OCI-LY7 (cell line): ENCODE data around the gene PSMG4. TPM values are rescaled to one million over a fixed set of nuclear protein-coding genes. Genes with fewer than 3 reads are reported as not detected.

Source experiments
- Bru-seq: library from RNA; stranded (reverse); fragments of 400-500 nt; gene quantifications from one replicate; lab custom pipeline; 2021; lab: Mats Ljungman, UMichigan
- BruChase-seq, 2 experiments: library from RNA; stranded (reverse); fragments of 400-500 nt; gene quantifications; one replicate each; lab custom pipeline; 2021; lab: Mats Ljungman, UMichigan
- BruUV-seq: library from RNA; stranded (reverse); fragments of 400-500 nt; replicated peaks from 2 replicates; lab custom pipeline; 2021; lab: Mats Ljungman, UMichigan
- CTCF ChIA-PET: fragments of 300-600 bp; sonication (Branson Sonifier 250); formaldehyde crosslinking; loops from one replicate; lab custom pipeline; 2022; ENCODE audit warnings: antibody characterized with exemption; ENCODE audit not compliant: unreplicated experiment; lab: Charles Lee
- POLR2A ChIA-PET: fragments of 300-600 bp; sonication (Branson Sonifier 250); formaldehyde crosslinking; loops from one replicate; lab custom pipeline; 2022; ENCODE audit warnings: antibody characterized with exemption; lab: Charles Lee
- DNase-seq: peaks from one replicate; pipeline ENCODE4 v3.0.0-alpha.2; 2015; ENCODE audit warnings: low spot score
- H2AFZ ChIP-seq: fragments of 200-600 bp; sonication (generic), shearing (Covaris generic); 2 replicates; pipeline ENCODE4 v1.6.1; 2014; ENCODE audit warnings: mild to moderate bottlenecking, antibody characterized with exemption, low read length, moderate library complexity
- H3K27ac ChIP-seq: fragments of 200-600 bp; sonication (generic); 2 replicates; pipeline ENCODE4 v1.5.1; 2014; ENCODE audit warnings: mixed run types, low read depth, mild to moderate bottlenecking, moderate library complexity, low read length, inconsistent platforms; ENCODE audit not compliant: poor library complexity, severe bottlenecking
- H3K36me3 ChIP-seq: fragments of 200-600 bp; sonication (generic); 2 replicates; pipeline ENCODE4 v1.6.1; 2014; ENCODE audit warnings: mild to moderate bottlenecking, antibody characterized with exemption, low read length, moderate library complexity, mixed read lengths; ENCODE audit not compliant: insufficient read depth
- H3K4me1 ChIP-seq: fragments of 200-600 bp; sonication (generic); 2 replicates; pipeline ENCODE4 v1.5.1; 2014; ENCODE audit warnings: mild to moderate bottlenecking, low read length; ENCODE audit not compliant: insufficient read depth, poor library complexity, severe bottlenecking
- H3K4me2 ChIP-seq: fragments of 200-600 bp; sonication (generic); 2 replicates; pipeline ENCODE4 v1.6.1; 2014; ENCODE audit warnings: mild to moderate bottlenecking, low read length
- H3K4me3 ChIP-seq: fragments of 200-600 bp; sonication (generic); 2 replicates; pipeline ENCODE4 v1.5.1; 2014; ENCODE audit warnings: mild to moderate bottlenecking, low read depth, low read length; ENCODE audit not compliant: poor library complexity, severe bottlenecking
- H3K79me2 ChIP-seq: fragments of 200-600 bp; sonication (generic); 2 replicates; pipeline ENCODE4 v1.6.1; 2016; ENCODE audit warnings: low read depth, mild to moderate bottlenecking, low read length, moderate library complexity, mixed read lengths; ENCODE audit not compliant: insufficient read depth
- H3K9me2 ChIP-seq: fragments of 200-600 bp; sonication (generic); 2 replicates; pipeline ENCODE4 v1.6.1; 2016; ENCODE audit warnings: mild to moderate bottlenecking, low read length, mixed read lengths; ENCODE audit not compliant: insufficient read depth
- H3K9me3 ChIP-seq: fragments of 200-600 bp; sonication (generic); 2 replicates; pipeline ENCODE4 v1.6.1; 2014; ENCODE audit warnings: mild to moderate bottlenecking, mixed run types, low read length, mixed read lengths
- H4K20me1 ChIP-seq: fragments of 200-600 bp; sonication (generic); 2 replicates; pipeline ENCODE4 v1.6.1; 2014; ENCODE audit warnings: mild to moderate bottlenecking, antibody characterized with exemption, low read length, moderate library complexity, mixed read lengths; ENCODE audit not compliant: insufficient read depth
- EZH2phosphoT487 ChIP-seq: fragments of 200-600 bp; sonication (generic); IDR thresholded peaks from 2 replicates; pipeline ENCODE4 v1.6.1; 2018; ENCODE audit warnings: low read depth, borderline replicate concordance, mild to moderate bottlenecking, mixed run types, antibody characterized with exemption, low read length, moderate library complexity, mixed read lengths
- intact Hi-C: fragments of 100-400 bp; cut with micrococcal nuclease; formaldehyde crosslinking; loops from one replicate; pipeline ENCODE4 v1.10.0; 2022; ENCODE audit not compliant: unreplicated experiment
- long read RNA-seq: library from polyadenylated mRNA; stranded (forward); transcript quantifications from one replicate; pipeline ENCODE4 v2.0.0, GENCODE V29; 2022
- total RNA-seq, 2 experiments: library from RNA; depleted of rRNA in 1 of 2; stranded (reverse); fragments of >200 nt in 1 of 2; shearing (Covaris generic) in 1 of 2; gene quantifications; 2 replicates each; pipeline ENCODE4 v1.2.3, GENCODE V29; 2014 to 2022
- TF ChIP-seq, protein P1 (sequence below): fragments of 200-600 bp; sonication (generic); conservative IDR thresholded peaks from 2 replicates; pipeline ENCODE4 v1.5.1; 2014; ENCODE audit warnings: mild to moderate bottlenecking, antibody characterized with exemption, low read length, moderate library complexity, mixed read lengths

PSMG4 gene, protein sequence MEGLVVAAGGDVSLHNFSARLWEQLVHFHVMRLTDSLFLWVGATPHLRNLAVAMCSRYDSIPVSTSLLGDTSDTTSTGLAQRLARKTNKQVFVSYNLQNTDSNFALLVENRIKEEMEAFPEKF
- total RNA-seq (2014; rRNA removed; shearing (Covaris generic)), result 58.3 and 65.4 TPM in 2 replicates
- 43.3 and 48.9 TPM in 2 replicates for total RNA-seq (2022)
- percentile 59 among the genes with signal in this experiment for Bru-seq, nascent RNA
- percentile 67 among the genes with signal in this experiment for BruChase-seq, experiment 1, labeled RNA remaining after a 6-hour chase
- BruChase-seq, experiment 2, labeled RNA remaining after a 2-hour chase, result percentile 70 among the genes with signal in this experiment
- long read RNA-seq, full-length matches to known transcripts, result 38 of 50 reads
- long read RNA-seq, partial matches to known transcripts, result 2 of 50 reads
- long read RNA-seq, other reads (novel, unspliced or antisense), result 10 of 50 reads

GRCh38 chr6:3258720-3259490 lies at the start of gene PSMG4:
TSS of gene PSMG4 (plus strand) at chr6:3258947. CDS start at chr6:3259023, 76 bp downstream.
- no TSS peak for BruUV-seq
- ChIA-PET POLR2A (interaction anchor here (0.6 to 1.7 kb wide), 7 partner anchors 9 to 759 kb away, joined by 3 to 5 read pairs (median 3); no protein-coding TSS in a partner anchor), CTCF (no interaction called here)
- Histone ChIP-seq H3K4me2 (peak within 1 kb of the TSS; percentile 76), H3K79me2 (peaks cover 41% of the 10 kb centered on the region), H3K4me3 (peak within 1 kb of the TSS; percentile 95), H4K20me1 (no peaks in the 10 kb centered on the region; the same call in 1 of the 2 replicates), H3K9me2 (no peaks in the 10 kb centered on the region), H3K9me3 (no peaks in the 10 kb centered on the region), H2AFZ (peak within 1 kb of the TSS; percentile 41; the same call in 1 of the 2 replicates), H3K4me1 (peaks cover 15% of the 10 kb centered on the region), H3K27ac (peak within 1 kb of the TSS; percentile 49), H3K36me3 (peaks cover 31% of the 10 kb centered on the region; the same call in 1 of the 2 replicates)
- TF ChIP-seq EZH2phosphoT487, result no peak
- TF ChIP-seq, protein P1, sequence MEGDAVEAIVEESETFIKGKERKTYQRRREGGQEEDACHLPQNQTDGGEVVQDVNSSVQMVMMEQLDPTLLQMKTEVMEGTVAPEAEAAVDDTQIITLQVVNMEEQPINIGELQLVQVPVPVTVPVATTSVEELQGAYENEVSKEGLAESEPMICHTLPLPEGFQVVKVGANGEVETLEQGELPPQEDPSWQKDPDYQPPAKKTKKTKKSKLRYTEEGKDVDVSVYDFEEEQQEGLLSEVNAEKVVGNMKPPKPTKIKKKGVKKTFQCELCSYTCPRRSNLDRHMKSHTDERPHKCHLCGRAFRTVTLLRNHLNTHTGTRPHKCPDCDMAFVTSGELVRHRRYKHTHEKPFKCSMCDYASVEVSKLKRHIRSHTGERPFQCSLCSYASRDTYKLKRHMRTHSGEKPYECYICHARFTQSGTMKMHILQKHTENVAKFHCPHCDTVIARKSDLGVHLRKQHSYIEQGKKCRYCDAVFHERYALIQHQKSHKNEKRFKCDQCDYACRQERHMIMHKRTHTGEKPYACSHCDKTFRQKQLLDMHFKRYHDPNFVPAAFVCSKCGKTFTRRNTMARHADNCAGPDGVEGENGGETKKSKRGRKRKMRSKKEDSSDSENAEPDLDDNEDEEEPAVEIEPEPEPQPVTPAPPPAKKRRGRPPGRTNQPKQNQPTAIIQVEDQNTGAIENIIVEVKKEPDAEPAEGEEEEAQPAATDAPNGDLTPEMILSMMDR, result no peak
- intact Hi-C loops, result loop anchor here (2.0 to 5.0 kb wide), 4 partner anchors 96 to 262 kb away; partner anchors contain the start of genes NQO2 and RIPK1
- DNase-seq, result peak; percentile 90

- POLR2A ChIA-PET, result interaction anchor here (0.5 to 1.4 kb wide), 4 partner anchors 9 to 257 kb away, joined by 3 to 4 read pairs (median 4); no protein-coding TSS in a partner anchor
Observed at GRCh38 chr6:3209114-3210023, 49.4 kb upstream of the PSMG4 start.

More at GRCh38 chr6:3209114-3210023, 49.4 kb upstream of the PSMG4 start:
- no peaks in the 10 kb centered on the region for H3K9me2 ChIP-seq
- no peaks in the 10 kb centered on the region for H3K36me3 ChIP-seq
- DNase-seq, result peak; percentile 42
- no peaks in the 10 kb centered on the region for H3K9me3 ChIP-seq
- peaks cover 21% of the 10 kb centered on the region for H3K4me1 ChIP-seq
- H3K27ac ChIP-seq, result no peak overlapping the region
- H2AFZ ChIP-seq, result peak overlapping the region; percentile 83
- H3K4me3 ChIP-seq, result no peak overlapping the region
- CTCF ChIA-PET, result no interaction called here
- H3K79me2 ChIP-seq, result no peaks in the 10 kb centered on the region
- no TSS peak for BruUV-seq
- intact Hi-C loops, result loop anchor here (2.0 kb wide), 1 partner anchor 83 kb away; no protein-coding TSS in a partner anchor
- no peaks in the 10 kb centered on the region for H4K20me1 ChIP-seq
- H3K4me2 ChIP-seq, result peak overlapping the region; percentile 22
- TF ChIP-seq, protein P1, result no peak
- TF ChIP-seq EZH2phosphoT487, result no peak
